Hematopoietic multipotent progenitor cell (in vitro differentiated cells): Measurements from ENCODE around the gene SPATS2L. TPM values are rescaled to one million over a fixed set of nuclear protein-coding genes. Genes with fewer than 3 reads are reported as not detected.
A peak's percentile ranks its signal among the peaks of the same experiment; 100 is the strongest.

Experiments
- DNase-seq, 3 donors: peaks; one replicate each; pipeline ENCODE4 v3.0.0-alpha.2; 2011 to 2015; ENCODE audit warnings: low read depth in 2 of 3, low spot score in 2 of 3
- total RNA-seq: library from RNA; depleted of rRNA; stranded (reverse); fragments of >200 nt; gene quantifications from one replicate; pipeline ENCODE4 v1.2.3, GENCODE V29; 2012

SPATS2L gene
- total RNA-seq, 1 donor = 6.5 TPM

- DNase-seq = no peak
These were observed 98.1 kb downstream of the SPATS2L start for GRCh38 chr2:200404615-200405014.

GRCh38 chr2:200405599-200406298, 99.3 kb downstream of the SPATS2L start:
- peak in 2 of 3 donors; percentile 29 to 35 for DNase-seq

GRCh38 chr2:200406379-200406778, 99.9 kb downstream of the SPATS2L start:
- no peak for DNase-seq

GRCh38 chr2:200408428-200409316, 102.2 kb downstream of the SPATS2L start:
- no peak for DNase-seq

GRCh38 chr2:200411831-200412230, 105.3 kb downstream of the SPATS2L start:
- DNase-seq = no peak

- no peak for DNase-seq
These were observed 107.9 kb downstream of the SPATS2L start for GRCh38 chr2:200414367-200414766.

GRCh38 chr2:200415455-200415854, 109.0 kb downstream of the SPATS2L start:
- no peak for DNase-seq

- DNase-seq = no peak
These were observed 110.4 kb downstream of the SPATS2L start for GRCh38 chr2:200416878-200417277.

GRCh38 chr2:200417366-200417765, 110.9 kb downstream of the SPATS2L start:
- DNase-seq = no peak

- DNase-seq = no peak
These were observed 111.9 kb downstream of the SPATS2L start for GRCh38 chr2:200418399-200418798.

GRCh38 chr2:200419325-200419724, 112.8 kb downstream of the SPATS2L start:
- DNase-seq = no peak

- DNase-seq = no peak
These were observed 114.8 kb downstream of the SPATS2L start for GRCh38 chr2:200421270-200421669.

- no peak for DNase-seq
These were observed 115.6 kb downstream of the SPATS2L start for GRCh38 chr2:200422071-200422470.

- no peak for DNase-seq
These were observed 116.2 kb downstream of the SPATS2L start for GRCh38 chr2:200422532-200423261.

- DNase-seq = no peak
These were observed 117.0 kb downstream of the SPATS2L start for GRCh38 chr2:200423541-200423940.

- no peak for DNase-seq
These were observed 118.7 kb downstream of the SPATS2L start for GRCh38 chr2:200425026-200425821.

GRCh38 chr2:200426754-200427153, 120.3 kb downstream of the SPATS2L start:
- no peak for DNase-seq

GRCh38 chr2:200428961-200429665, 122.6 kb downstream of the SPATS2L start:
- no peak for DNase-seq

GRCh38 chr2:200430017-200430416, 123.5 kb downstream of the SPATS2L start:
- DNase-seq = no peak
